ENCODE data around the gene RYR2. TPM values are rescaled to one million over a fixed set of nuclear protein-coding genes. Genes with fewer than 3 reads are reported as not detected.

RYR2 gene
- total and polyA plus RNA-seq, 9 of the 15 experiments (the other 6 are each of a cell fraction or from before 2014, with no cell fraction given): 0.03 to 0.42 (median 0.14) TPM

GRCh38 chr1:237749122-237749521 lies 707.1 kb downstream of the RYR2 start:
- intact Hi-C loops (cut with micrococcal nuclease) (no loop called here), in situ Hi-C loops (cut with MboI) (no loop called here)
- no peak overlapping the region for H2AFZ ChIP-seq (ENCODE audit: low read depth, low read length)
- 0% methylated on average over 1 of the region's 1 CpG for WGBS (ENCODE audit: insufficient coverage, low coverage, missing lambda C conversion rate)
- no peak for FAIRE-seq
- no peaks in the 10 kb centered on the region for H4K20me1 ChIP-seq (replicated peaks; ENCODE audit: control insufficient read depth, insufficient read depth, low read length)
- H3K4me1 ChIP-seq (replicated peaks in 1 of 2; ENCODE audit: control insufficient read depth in 2 of 2, insufficient read depth in 2 of 2, low read length in 2 of 2): no peaks in the 10 kb centered on the region
- H3K4me3 ChIP-seq: no peak overlapping the region
- POLR2A ChIA-PET: interaction anchor here (0.7 kb wide), 1 partner anchor 1743 kb away, joined by 3 read pairs; no protein-coding TSS in a partner anchor
- no peaks in the 10 kb centered on the region for H3K36me3 ChIP-seq (ENCODE audit: control insufficient read depth, insufficient read depth, low read length)
- no peak overlapping the region for H3K27ac ChIP-seq (ENCODE audit: extremely low read depth, low read depth, low read length)
- no peaks in the 10 kb centered on the region for H3K27me3 ChIP-seq (ENCODE audit: control insufficient read depth in 2 of 2, insufficient read depth in 2 of 2, low read length in 2 of 2)
- no peak for DNase-seq (ENCODE audit: extremely low read depth in 1 of 4, low spot score in 3 of 4)
- TF ChIP-seq TGIF2 (CRISPR knock-in tag; IDR thresholded peaks at IDR 0.05) (no peak), ARNT (IDR thresholded peaks at IDR 0.05) (no peak), BCOR (IDR thresholded peaks at IDR 0.05) (no peak), RFX1 (IDR thresholded peaks at IDR 0.05) (no peak), ZFP36 (IDR thresholded peaks at IDR 0.05; ENCODE audit: low read depth, low read length, partially characterized antibody) (no peak), FOXA1 (IDR thresholded peaks at IDR 0.05; ENCODE audit: borderline replicate concordance) (no peak), SMC3 (conservative IDR thresholded peaks at IDR 0.05; ENCODE audit: insufficient read depth, low read depth, low read length) (no peak), MAFG (tag; conservative IDR thresholded peaks at IDR 0.05) (no peak), RNF2 (IDR thresholded peaks at IDR 0.05) (no peak), ZNF395 (CRISPR knock-in tag; IDR thresholded peaks at IDR 0.05) (no peak), CBFB (CRISPR knock-in tag; IDR thresholded peaks at IDR 0.05) (no peak), KDM5B (IDR thresholded peaks at IDR 0.05; ENCODE audit: insufficient replicate concordance, low read depth, low read length) (no peak)
- TF ChIP-seq, protein P1, sequence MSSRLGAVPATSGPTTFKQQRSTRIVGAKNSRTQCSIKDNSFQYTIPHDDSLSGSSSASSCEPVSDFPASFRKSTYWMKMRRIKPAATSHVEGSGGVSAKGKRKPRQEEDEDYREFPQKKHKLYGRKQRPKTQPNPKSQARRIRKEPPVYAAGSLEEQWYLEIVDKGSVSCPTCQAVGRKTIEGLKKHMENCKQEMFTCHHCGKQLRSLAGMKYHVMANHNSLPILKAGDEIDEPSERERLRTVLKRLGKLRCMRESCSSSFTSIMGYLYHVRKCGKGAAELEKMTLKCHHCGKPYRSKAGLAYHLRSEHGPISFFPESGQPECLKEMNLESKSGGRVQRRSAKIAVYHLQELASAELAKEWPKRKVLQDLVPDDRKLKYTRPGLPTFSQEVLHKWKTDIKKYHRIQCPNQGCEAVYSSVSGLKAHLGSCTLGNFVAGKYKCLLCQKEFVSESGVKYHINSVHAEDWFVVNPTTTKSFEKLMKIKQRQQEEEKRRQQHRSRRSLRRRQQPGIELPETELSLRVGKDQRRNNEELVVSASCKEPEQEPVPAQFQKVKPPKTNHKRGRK (tag; IDR thresholded peaks at IDR 0.05): no peak
- no peak for ATAC-seq
- no peak overlapping the region for H3K9ac ChIP-seq (ENCODE audit: insufficient read depth in 1 of 2, low read depth in 2 of 2, low read length in 2 of 2)
- CTCF ChIA-PET (ENCODE audit: low intra/inter-chr PET ratio): no interaction called here
- H3K4me2 ChIP-seq (ENCODE audit: insufficient read depth, low read length): no peak overlapping the region
- H3K9me1 ChIP-seq (ENCODE audit: control insufficient read depth, insufficient read depth, low read length): no peaks in the 10 kb centered on the region
- H3K79me2 ChIP-seq (ENCODE audit: control insufficient read depth, insufficient read depth, low read length): no peaks in the 10 kb centered on the region
- no TSS peak for BruUV-seq (replicated peaks)
- 0 out of 2 replicates have a peak, but pooled peaks cover 2% of the 10 kb centered on the region for H3K9me3 ChIP-seq (replicated peaks; ENCODE audit: control insufficient read depth, insufficient read depth, low read depth, low read length)
